ENCODE data around the gene CPLX1.
"Not testable (repeated sequence)": the region's sequence is repeated elsewhere in the genome, so short reads cannot be mapped to it uniquely, and the experiment has no call there.

CPLX1 gene

GRCh38 chr4:779555-779954, 46.4 kb downstream of the CPLX1 start:
- no peak overlapping the region for H3K9ac ChIP-seq (ENCODE audit: low read length)
- peaks cover 56% of the 10 kb centered on the region for H3K36me3 ChIP-seq (ENCODE audit: control insufficient read depth, insufficient read depth, low read length)
- H3K27me3 ChIP-seq (ENCODE audit: control insufficient read depth, insufficient read depth, low read length), result peaks cover 16% of the 10 kb centered on the region
- no peaks in the 10 kb centered on the region for H3K9me3 ChIP-seq (ENCODE audit: control insufficient read depth, insufficient read depth, low read depth, low read length)
- H3K4me1 ChIP-seq (ENCODE audit: control insufficient read depth, insufficient read depth, low read length), result peaks cover 22% of the 10 kb centered on the region
- 0 out of 2 replicates have a peak overlapping the region, but pooled peaks have one; percentile 100 for H3K4me3 ChIP-seq (ENCODE audit: low read depth, low read length)
- H3K27ac ChIP-seq (ENCODE audit: low read depth, low read length), result no peak overlapping the region

GRCh38 chr4:777520-778262, 48.2 kb downstream of the CPLX1 start:
- Histone ChIP-seq H3K9me3 (ENCODE audit: control insufficient read depth, insufficient read depth, low read depth, low read length) (no peaks in the 10 kb centered on the region), H3K36me3 (ENCODE audit: control insufficient read depth, insufficient read depth, low read length) (peaks cover 73% of the 10 kb centered on the region), H3K4me1 (ENCODE audit: control insufficient read depth, insufficient read depth, low read length) (peaks cover 12% of the 10 kb centered on the region), H3K27me3 (ENCODE audit: control insufficient read depth, insufficient read depth, low read length) (no peaks in the 10 kb centered on the region), H3K9ac (ENCODE audit: low read length) (no peak overlapping the region), H3K4me3 (ENCODE audit: low read depth, low read length) (no peak overlapping the region), H3K27ac (ENCODE audit: low read depth, low read length) (no peak overlapping the region)

GRCh38 chr4:776743-777441, 49.0 kb downstream of the CPLX1 start:
- no peak overlapping the region for H3K9ac ChIP-seq (ENCODE audit: low read length)
- H3K36me3 ChIP-seq (ENCODE audit: control insufficient read depth, insufficient read depth, low read length), result peaks cover 78% of the 10 kb centered on the region
- H3K4me3 ChIP-seq (ENCODE audit: low read depth, low read length), result no peak overlapping the region
- peaks cover 5% of the 10 kb centered on the region; the same call in 1 of the 2 replicates for H3K4me1 ChIP-seq (ENCODE audit: control insufficient read depth, insufficient read depth, low read length)
- H3K27me3 ChIP-seq (ENCODE audit: control insufficient read depth, insufficient read depth, low read length), result no peaks in the 10 kb centered on the region
- H3K9me3 ChIP-seq (ENCODE audit: control insufficient read depth, insufficient read depth, low read depth, low read length), result no peaks in the 10 kb centered on the region
- H3K27ac ChIP-seq (ENCODE audit: low read depth, low read length), result no peak overlapping the region

- H3K27ac ChIP-seq (ENCODE audit: low read depth, low read length); H3K9ac ChIP-seq (ENCODE audit: low read length); H3K4me3 ChIP-seq (ENCODE audit: low read depth, low read length); H3K9me3 ChIP-seq (ENCODE audit: control insufficient read depth, insufficient read depth, low read depth, low read length); H3K27me3 ChIP-seq (ENCODE audit: control insufficient read depth, insufficient read depth, low read length); H3K4me1 ChIP-seq (ENCODE audit: control insufficient read depth, insufficient read depth, low read length): not testable (repeated sequence)
- peaks cover 86% of the 10 kb centered on the region for H3K36me3 ChIP-seq (ENCODE audit: control insufficient read depth, insufficient read depth, low read length)
Measured at GRCh38 chr4:775485-775884, 50.4 kb downstream of the CPLX1 start.

- not testable (repeated sequence) for H3K9me3 ChIP-seq (ENCODE audit: control insufficient read depth, insufficient read depth, low read depth, low read length); H3K27ac ChIP-seq (ENCODE audit: low read depth, low read length); H3K4me1 ChIP-seq (ENCODE audit: control insufficient read depth, insufficient read depth, low read length); H3K27me3 ChIP-seq (ENCODE audit: control insufficient read depth, insufficient read depth, low read length); H3K9ac ChIP-seq (ENCODE audit: low read length); H3K4me3 ChIP-seq (ENCODE audit: low read depth, low read length)
- H3K36me3 ChIP-seq (ENCODE audit: control insufficient read depth, insufficient read depth, low read length), result peaks cover 86% of the 10 kb centered on the region
Measured at GRCh38 chr4:774419-775092, 51.4 kb downstream of the CPLX1 start.

- H3K4me3 ChIP-seq (ENCODE audit: low read depth, low read length), result no peak overlapping the region
- H3K9ac ChIP-seq (ENCODE audit: low read length), result no peak overlapping the region
- no peaks in the 10 kb centered on the region for H3K9me3 ChIP-seq (ENCODE audit: control insufficient read depth, insufficient read depth, low read depth, low read length)
- H3K36me3 ChIP-seq (ENCODE audit: control insufficient read depth, insufficient read depth, low read length), result peaks cover 83% of the 10 kb centered on the region
- no peaks in the 10 kb centered on the region for H3K27me3 ChIP-seq (ENCODE audit: control insufficient read depth, insufficient read depth, low read length)
- H3K27ac ChIP-seq (ENCODE audit: low read depth, low read length), result no peak overlapping the region
- no peaks in the 10 kb centered on the region for H3K4me1 ChIP-seq (ENCODE audit: control insufficient read depth, insufficient read depth, low read length)
Measured at GRCh38 chr4:773214-773613, 52.7 kb downstream of the CPLX1 start.

GRCh38 chr4:772776-773175, 53.2 kb downstream of the CPLX1 start:
- Histone ChIP-seq H3K27me3 (ENCODE audit: control insufficient read depth, insufficient read depth, low read length) (no peaks in the 10 kb centered on the region), H3K4me1 (ENCODE audit: control insufficient read depth, insufficient read depth, low read length) (no peaks in the 10 kb centered on the region), H3K9ac (ENCODE audit: low read length) (no peak overlapping the region), H3K9me3 (ENCODE audit: control insufficient read depth, insufficient read depth, low read depth, low read length) (no peaks in the 10 kb centered on the region), H3K27ac (ENCODE audit: low read depth, low read length) (no peak overlapping the region), H3K4me3 (ENCODE audit: low read depth, low read length) (no peak overlapping the region), H3K36me3 (ENCODE audit: control insufficient read depth, insufficient read depth, low read length) (peaks cover 82% of the 10 kb centered on the region)

- Histone ChIP-seq H3K9ac (ENCODE audit: low read length) (no peak overlapping the region), H3K27me3 (ENCODE audit: control insufficient read depth, insufficient read depth, low read length) (no peaks in the 10 kb centered on the region), H3K27ac (ENCODE audit: low read depth, low read length) (no peak overlapping the region), H3K4me1 (ENCODE audit: control insufficient read depth, insufficient read depth, low read length) (no peaks in the 10 kb centered on the region; the same call in 1 of the 2 replicates), H3K4me3 (ENCODE audit: low read depth, low read length) (no peak overlapping the region), H3K36me3 (ENCODE audit: control insufficient read depth, insufficient read depth, low read length) (peaks cover 82% of the 10 kb centered on the region), H3K9me3 (ENCODE audit: control insufficient read depth, insufficient read depth, low read depth, low read length) (no peaks in the 10 kb centered on the region)
Measured at GRCh38 chr4:772118-772517, 53.8 kb downstream of the CPLX1 start.

- no peaks in the 10 kb centered on the region for H3K27me3 ChIP-seq (ENCODE audit: control insufficient read depth, insufficient read depth, low read length)
- H3K4me3 ChIP-seq (ENCODE audit: low read depth, low read length), result no peak overlapping the region
- H3K36me3 ChIP-seq (ENCODE audit: control insufficient read depth, insufficient read depth, low read length), result peaks cover 80% of the 10 kb centered on the region
- no peak overlapping the region for H3K27ac ChIP-seq (ENCODE audit: low read depth, low read length)
- no peaks in the 10 kb centered on the region; the same call in 1 of the 2 replicates for H3K4me1 ChIP-seq (ENCODE audit: control insufficient read depth, insufficient read depth, low read length)
- no peaks in the 10 kb centered on the region for H3K9me3 ChIP-seq (ENCODE audit: control insufficient read depth, insufficient read depth, low read depth, low read length)
- no peak overlapping the region for H3K9ac ChIP-seq (ENCODE audit: low read length)
Measured at GRCh38 chr4:771464-771863, 54.5 kb downstream of the CPLX1 start.

- no peaks in the 10 kb centered on the region; the same call in none of the 2 replicates for H3K4me1 ChIP-seq (ENCODE audit: control insufficient read depth, insufficient read depth, low read length)
- no peak overlapping the region for H3K9ac ChIP-seq (ENCODE audit: low read length)
- H3K27ac ChIP-seq (ENCODE audit: low read depth, low read length), result no peak overlapping the region
- H3K4me3 ChIP-seq (ENCODE audit: low read depth, low read length), result no peak overlapping the region
- no peaks in the 10 kb centered on the region for H3K9me3 ChIP-seq (ENCODE audit: control insufficient read depth, insufficient read depth, low read depth, low read length)
- H3K27me3 ChIP-seq (ENCODE audit: control insufficient read depth, insufficient read depth, low read length), result no peaks in the 10 kb centered on the region
- H3K36me3 ChIP-seq (ENCODE audit: control insufficient read depth, insufficient read depth, low read length), result peaks cover 81% of the 10 kb centered on the region
Measured at GRCh38 chr4:770022-770421, 55.9 kb downstream of the CPLX1 start.

- H3K9ac ChIP-seq (ENCODE audit: low read length), result no peak overlapping the region
- H3K27ac ChIP-seq (ENCODE audit: low read depth, low read length), result no peak overlapping the region
- no peaks in the 10 kb centered on the region; the same call in none of the 2 replicates for H3K4me1 ChIP-seq (ENCODE audit: control insufficient read depth, insufficient read depth, low read length)
- no peak overlapping the region for H3K4me3 ChIP-seq (ENCODE audit: low read depth, low read length)
- peaks cover 81% of the 10 kb centered on the region for H3K36me3 ChIP-seq (ENCODE audit: control insufficient read depth, insufficient read depth, low read length)
- H3K27me3 ChIP-seq (ENCODE audit: control insufficient read depth, insufficient read depth, low read length), result no peaks in the 10 kb centered on the region
- peaks cover 5% of the 10 kb centered on the region; the same call in 1 of the 2 replicates for H3K9me3 ChIP-seq (ENCODE audit: control insufficient read depth, insufficient read depth, low read depth, low read length)
Measured at GRCh38 chr4:769511-769910, 56.4 kb downstream of the CPLX1 start.
